Bronchus fibroblast of lung (primary cell): ENCODE measurements around the gene IER3IP1. TPM values are rescaled to one million over a fixed set of nuclear protein-coding genes. Genes with fewer than 3 reads are reported as not detected.

Source experiments
- total RNA-seq: library from RNA; depleted of rRNA; stranded (reverse); fragments of >200 nt; gene quantifications from 2 replicates; pipeline ENCODE4 v1.2.3, GENCODE V29; 2015

Gene IER3IP1
- 12.8 and 17.3 TPM in 2 replicates for total RNA-seq

GRCh38 chr18:47175898-47176575 is at the start of gene IER3IP1:
Gene IER3IP1, minus strand, starts transcription at chr18:47176364. Its CDS starts 87 bp downstream, at chr18:47176277.

GRCh38 chr18:47150029-47150823 is 25.9 kb downstream of the IER3IP1 start, which contains the start of gene HDHD2:
Gene HDHD2, minus strand, starts transcription at chr18:47150500. Its CDS starts 14,061 bp downstream, at chr18:47136439.

Other genes with a start within 250 kb of the IER3IP1 start
- not detected in 2 replicates for gene ELOA2, start 140.7 kb downstream of the IER3IP1 start, total RNA-seq
- gene HDHD2, start 25.9 kb downstream of the IER3IP1 start, total RNA-seq: 14.3 and 14.9 TPM in 2 replicates
- gene SKOR2, start 75.3 kb upstream of the IER3IP1 start, total RNA-seq: not detected in 2 replicates